Spleen (tissue), 11 donors: ENCODE measurements around the gene PAGE2. TPM values are rescaled to one million over a fixed set of nuclear protein-coding genes. Genes with fewer than 3 reads are reported as not detected.
"Not testable (repeated sequence)": the region's sequence is repeated elsewhere in the genome, so short reads cannot be mapped to it uniquely, and the experiment has no call there.

ENCODE experiments used
- DNase-seq: peaks from one replicate; pipeline ENCODE4 v3.0.0-alpha.2; 2020
- H3K27ac ChIP-seq, 8 donors: fragments of 200-600 bp; sonication (generic) in 7 of 8; 1 replicate in 4 of 8; 2 replicates in 4 of 8; pipeline versions ENCODE4 v1.5.0 to v1.8.0; 2016 to 2021; ENCODE audit warnings: inconsistent platforms in 4 of 8, mild to moderate bottlenecking in 4 of 8, moderate library complexity in 1 of 8
- H3K27me3 ChIP-seq, 7 donors: fragments of 200-600 bp; sonication (generic) in 6 of 7; replicated peaks in 1 of 7; 1 replicate in 4 of 7; 2 replicates in 3 of 7; pipeline versions ENCODE4 v1.5.0 to v1.8.0; 2016 to 2021; ENCODE audit warnings: inconsistent platforms in 3 of 7, mild to moderate bottlenecking in 1 of 7
- H3K36me3 ChIP-seq, 6 donors: fragments of 200-600 bp; sonication (generic) in 5 of 6; 1 replicate in 4 of 6; 2 replicates in 2 of 6; pipeline versions ENCODE4 v1.5.0 to v1.8.0; 2016 to 2021; ENCODE audit warnings: inconsistent platforms in 2 of 6
- H3K4me1 ChIP-seq, 6 donors: fragments of 200-600 bp; sonication (generic) in 5 of 6; 1 replicate in 3 of 6; 2 replicates in 3 of 6; pipeline versions ENCODE4 v1.5.0 to v1.8.0; 2016 to 2021; ENCODE audit warnings: inconsistent platforms in 3 of 6
- H3K4me3 ChIP-seq, 8 donors: fragments of 200-600 bp; sonication (generic) in 7 of 8; 1 replicate in 4 of 8; 2 replicates in 4 of 8; pipeline versions ENCODE4 v1.5.0 to v1.8.0; 2016 to 2021; ENCODE audit warnings: inconsistent platforms in 4 of 8, mild to moderate bottlenecking in 4 of 8, moderate library complexity in 2 of 8
- H3K9me3 ChIP-seq, 8 donors: fragments of 200-600 bp; sonication (generic) in 7 of 8; 1 replicate in 4 of 8; 2 replicates in 4 of 8; pipeline versions ENCODE4 v1.5.0 to v1.8.0; 2016 to 2021; ENCODE audit warnings: inconsistent platforms in 4 of 8
- POLR2A ChIP-seq, 3 donors: fragments of 450-650 bp; IDR thresholded peaks; one replicate each; pipeline ENCODE4 v1.5.1; 2017; ENCODE audit warnings: antibody characterized with exemption in 3 of 3, mild to moderate bottlenecking in 1 of 3
- POLR2AphosphoS5 ChIP-seq, 3 donors: sonication (generic); formaldehyde crosslinking; IDR thresholded peaks; one replicate each; pipeline ENCODE4 v1.5.1; 2017; ENCODE audit warnings: antibody characterized with exemption in 3 of 3
- WGBS, 5 donors: extraction: QIAGEN DNeasy Blood & Tissue Kit in 3 of 5; methylation state at CpG; one replicate each; pipeline versions ENCODE4 v1.1.5 to v1.1.7; 2013 to 2018; 5-methylcytosine and 5-hydroxymethylcytosine counted together
- intact Hi-C: fragments of 100-400 bp; cut with DNase I; formaldehyde crosslinking; loops from one replicate; pipeline ENCODE4 v1.15.0; 2023; ENCODE audit warnings: low total_unique reads
- polyA plus RNA-seq, 3 donors: library from polyadenylated mRNA; stranded (reverse); fragments of 200-250 nt; gene quantifications; one replicate each; pipeline ENCODE4 v1.2.1, GENCODE V29; 2013
- total RNA-seq, 7 donors: library from RNA; depleted of rRNA in 3 of 7; stranded (reverse); fragments of >200 nt in 3 of 7; fragmentation: NEBNext Ultra II Directional in 4 of 7; extraction: Animal tissue kit (Norgen Biotek cat#: 25700) in 4 of 7; gene quantifications; one replicate each; pipeline versions ENCODE4 v1.1.0 to v1.2.1, GENCODE V29; 2016 to 2021
- TF ChIP-seq, protein P1 (sequence below), 11 experiments: fragments of 200-600 bp in 7 of 11; fragments of 450-650 bp in 4 of 11; sonication (generic) in 4 of 11; IDR thresholded peaks in 8 of 11; conservative IDR thresholded peaks in 3 of 11; 1 replicate in 7 of 11; 2 replicates in 4 of 11; pipeline versions ENCODE4 v1.4.0 to v1.8.0; 2016 to 2021; ENCODE audit warnings: antibody characterized with exemption in 11 of 11, inconsistent platforms in 4 of 11, mild to moderate bottlenecking in 1 of 11
- donor health status: healthy with polysubstance abuse.
- donor health status: DM: no; HTN: no; CAD: no; lungs with moderate emphysema.
- donor health status: DM: no; HTN: no; CAD: no.
- donor health status: Bipolar disorder and iron deficiency.
- donor health status: healthy.
- donor health status: DM: no; HTN: no; CAD: no.
- donor health status: DM: yes; HTN: yes; CAD: no.

The PAGE2 gene
- total and polyA plus RNA-seq, 10 donors, result 0.15 to 0.39 (median 0.35) TPM; not detected in 7

DNA sequence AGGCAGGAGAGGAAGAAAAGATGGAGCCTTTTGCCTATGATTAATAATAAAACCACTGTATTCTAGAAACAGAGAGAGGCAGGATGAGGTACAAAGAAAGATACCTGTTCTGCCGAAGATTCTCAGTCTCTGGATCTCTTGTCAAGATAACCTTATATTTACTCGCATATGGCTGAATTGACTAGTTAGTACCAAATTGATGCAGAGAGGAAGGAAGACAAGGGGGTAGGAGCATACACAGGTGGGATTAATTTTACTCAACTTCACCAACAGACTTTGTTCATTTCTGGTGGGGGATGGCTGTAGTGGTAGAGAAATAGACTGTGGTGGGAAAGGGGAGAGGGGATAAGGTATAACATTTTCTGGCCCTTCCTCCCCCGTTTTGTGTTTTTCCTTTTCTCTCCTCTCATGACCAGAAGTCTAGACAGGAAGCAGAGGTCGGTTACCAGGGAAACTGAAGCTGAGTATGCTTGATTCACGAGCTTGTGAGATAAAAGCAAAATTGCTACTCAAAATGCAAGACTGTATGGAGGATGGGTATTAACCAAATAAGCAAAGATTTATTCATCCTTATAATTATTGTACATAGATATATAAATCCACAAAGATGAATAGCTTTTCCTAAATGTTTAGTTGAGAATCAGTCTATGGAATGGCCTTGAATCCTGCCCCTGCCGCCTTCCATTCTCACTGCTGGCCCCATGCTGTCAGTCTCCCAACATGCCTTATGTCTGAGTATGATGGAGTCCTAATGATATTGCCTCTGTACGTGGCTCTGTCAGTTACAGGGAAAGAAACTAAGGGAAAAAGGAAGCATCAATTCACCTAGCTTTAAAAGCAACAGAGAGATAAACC lies 31.8 kb upstream of the PAGE2 start:
- intact Hi-C loops, result no loop called here
- Histone ChIP-seq H3K27me3 (no peaks in the 10 kb centered on the region), H3K4me3 (peak overlapping the region in 2 of 8 donors; percentile 7 to 49), H3K36me3 (no peaks in the 10 kb centered on the region), H3K4me1 (peaks cover 0 to 9% (median 4%) of the 10 kb centered on the region in 6 donors), H3K9me3 (peaks cover 0 to 8% (median 0%) of the 10 kb centered on the region in 8 donors), H3K27ac (no peak overlapping the region)
- TF ChIP-seq POLR2A (IDR thresholded peaks at IDR 0.05) (no peak), POLR2AphosphoS5 (IDR thresholded peaks at IDR 0.05) (no peak)
- TF ChIP-seq, protein P1, sequence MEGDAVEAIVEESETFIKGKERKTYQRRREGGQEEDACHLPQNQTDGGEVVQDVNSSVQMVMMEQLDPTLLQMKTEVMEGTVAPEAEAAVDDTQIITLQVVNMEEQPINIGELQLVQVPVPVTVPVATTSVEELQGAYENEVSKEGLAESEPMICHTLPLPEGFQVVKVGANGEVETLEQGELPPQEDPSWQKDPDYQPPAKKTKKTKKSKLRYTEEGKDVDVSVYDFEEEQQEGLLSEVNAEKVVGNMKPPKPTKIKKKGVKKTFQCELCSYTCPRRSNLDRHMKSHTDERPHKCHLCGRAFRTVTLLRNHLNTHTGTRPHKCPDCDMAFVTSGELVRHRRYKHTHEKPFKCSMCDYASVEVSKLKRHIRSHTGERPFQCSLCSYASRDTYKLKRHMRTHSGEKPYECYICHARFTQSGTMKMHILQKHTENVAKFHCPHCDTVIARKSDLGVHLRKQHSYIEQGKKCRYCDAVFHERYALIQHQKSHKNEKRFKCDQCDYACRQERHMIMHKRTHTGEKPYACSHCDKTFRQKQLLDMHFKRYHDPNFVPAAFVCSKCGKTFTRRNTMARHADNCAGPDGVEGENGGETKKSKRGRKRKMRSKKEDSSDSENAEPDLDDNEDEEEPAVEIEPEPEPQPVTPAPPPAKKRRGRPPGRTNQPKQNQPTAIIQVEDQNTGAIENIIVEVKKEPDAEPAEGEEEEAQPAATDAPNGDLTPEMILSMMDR (IDR thresholded peaks at IDR 0.05 in 8 of 11, conservative IDR thresholded peaks at IDR 0.05 in 3 of 11), result no peak
- WGBS, 5 donors, result 8 to 29% (median 19%) methylated on average over 7 of the region's 7 CpGs
- DNase-seq, result no peak

DNA sequence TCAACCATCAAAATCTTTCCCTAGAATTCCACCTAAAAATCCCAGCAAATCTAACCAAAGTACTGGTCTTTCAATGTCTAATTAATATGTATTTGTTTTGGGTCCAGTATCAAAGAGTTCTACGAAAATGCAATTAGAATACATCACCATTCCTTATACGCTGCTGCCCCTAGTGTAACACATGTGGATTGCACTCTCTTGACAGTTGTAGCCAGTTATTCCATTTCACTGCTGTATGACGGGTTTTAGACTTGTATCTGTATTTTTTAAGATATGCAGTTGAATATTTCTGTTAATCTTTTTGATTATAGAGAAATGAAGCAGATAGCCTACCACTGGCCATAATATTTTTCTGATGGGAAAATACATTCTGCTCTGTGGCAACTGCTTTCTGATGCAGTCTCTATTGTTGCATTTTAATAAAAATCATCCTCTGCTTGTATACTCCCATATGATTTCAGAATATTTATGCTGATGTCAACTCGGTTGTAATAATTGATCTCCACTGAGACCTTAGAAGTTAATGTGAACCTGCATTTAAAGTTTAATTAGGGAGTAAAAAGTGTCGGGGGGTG lies 31.1 kb upstream of the PAGE2 start:
- intact Hi-C loops, result no loop called here
- H3K4me1 ChIP-seq, result peaks cover 0 to 9% (median 4%) of the 10 kb centered on the region in 6 donors

DNA sequence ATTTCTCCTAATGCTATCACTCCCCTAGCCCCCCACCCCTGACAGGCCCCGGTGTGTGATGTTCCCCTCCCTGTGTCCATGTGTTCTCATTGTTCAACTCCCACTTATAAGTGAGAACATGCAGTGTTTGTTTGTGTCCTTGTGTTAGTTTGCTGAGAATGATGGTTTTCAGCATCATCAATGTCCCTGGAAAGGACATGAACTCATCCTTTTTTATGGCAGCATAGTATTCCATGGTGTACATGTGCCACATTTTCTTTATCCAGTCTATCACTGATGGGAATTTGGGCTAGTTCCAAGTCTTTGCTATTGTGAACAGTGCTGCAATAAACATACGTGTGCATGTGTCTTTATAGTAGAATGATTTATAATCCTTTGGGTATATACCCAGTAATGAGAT lies 21.6 kb upstream of the PAGE2 start:
- H3K36me3 ChIP-seq, H3K27me3 ChIP-seq, H3K9me3 ChIP-seq, DNase-seq, H3K4me3 ChIP-seq, intact Hi-C loops, H3K4me1 ChIP-seq, H3K27ac ChIP-seq: not testable (repeated sequence)
- WGBS, 5 donors, result 84 to 92% (median 88%) methylated on average over 2 of the region's 2 CpGs

More for the DNA sequence above, 31.1 kb upstream of the PAGE2 start:
- TF ChIP-seq, protein P1 (IDR thresholded peaks at IDR 0.05 in 8 of 11, conservative IDR thresholded peaks at IDR 0.05 in 3 of 11), result peak; percentile 34 to 77 (median 69)
- no peak for TF ChIP-seq POLR2A (IDR thresholded peaks at IDR 0.05)
- H3K36me3 ChIP-seq, result no peaks in the 10 kb centered on the region
- no peak overlapping the region for H3K27ac ChIP-seq
- 20 to 27% (median 23%) methylated on average over 5 of the region's 5 CpGs for WGBS, 5 donors
- H3K9me3 ChIP-seq, result peaks cover 0 to 1% (median 0%) of the 10 kb centered on the region in 8 donors
- DNase-seq, result no peak
- H3K27me3 ChIP-seq, result no peaks in the 10 kb centered on the region
- H3K4me3 ChIP-seq, result peak overlapping the region in 2 of 8 donors; percentile 7 to 49

DNA sequence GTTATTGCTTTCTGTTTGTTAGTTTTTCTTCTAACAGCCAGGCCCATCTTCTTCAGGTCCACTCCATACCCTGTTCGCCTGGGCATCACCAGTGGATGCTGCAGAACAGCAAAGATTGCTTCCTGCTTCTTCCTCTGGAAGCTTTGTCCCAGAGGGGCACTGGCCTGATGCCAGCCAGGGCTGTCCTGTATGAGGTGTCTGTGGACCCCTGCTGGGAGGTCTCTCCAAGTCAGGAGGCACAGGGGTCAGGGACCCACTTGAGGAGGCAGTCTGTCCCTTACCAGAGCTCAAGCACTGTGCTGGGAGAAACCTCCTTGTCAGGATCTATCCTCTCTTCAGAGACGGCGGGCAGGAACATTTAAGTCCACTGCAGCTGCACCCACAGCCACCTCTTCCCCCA lies 16.5 kb upstream of the PAGE2 start:
- intact Hi-C loops, result no loop called here
- no peak for DNase-seq
- H3K9me3 ChIP-seq, result no peaks in the 10 kb centered on the region
- no peak for TF ChIP-seq POLR2A (IDR thresholded peaks at IDR 0.05)
- no peak for TF ChIP-seq POLR2AphosphoS5 (IDR thresholded peaks at IDR 0.05)
- TF ChIP-seq, protein P1 (IDR thresholded peaks at IDR 0.05 in 8 of 11, conservative IDR thresholded peaks at IDR 0.05 in 3 of 11), result no peak
- peaks cover 0 to 4% (median 0%) of the 10 kb centered on the region in 7 donors for H3K27me3 ChIP-seq
- no peaks in the 10 kb centered on the region for H3K4me1 ChIP-seq
- H3K27ac ChIP-seq, result no peak overlapping the region
- H3K4me3 ChIP-seq, result no peak overlapping the region
- no peaks in the 10 kb centered on the region for H3K36me3 ChIP-seq
- WGBS, 5 donors, result 78 to 93% (median 90%) methylated on average over 3 of the region's 3 CpGs
